GM18868 (cell line): ENCODE measurements around the gene CHML.

ENCODE experiments used
- ATAC-seq: cut with Tn5 transposase; IDR thresholded peaks from one replicate; pipeline ENCODE4 v1.9.1; 2021; ENCODE audit warnings: mild to moderate bottlenecking, moderate library complexity; ENCODE audit not compliant: unreplicated experiment

Gene CHML

GRCh38 chr1:241622669-241623068 lies 17.5 kb downstream of the CHML start:
- ATAC-seq: no peak

GRCh38 chr1:241617426-241617825 lies 22.7 kb downstream of the CHML start:
- ATAC-seq: no peak

- no peak for ATAC-seq
Observed at GRCh38 chr1:241615043-241615974, 24.9 kb downstream of the CHML start.

DNA sequence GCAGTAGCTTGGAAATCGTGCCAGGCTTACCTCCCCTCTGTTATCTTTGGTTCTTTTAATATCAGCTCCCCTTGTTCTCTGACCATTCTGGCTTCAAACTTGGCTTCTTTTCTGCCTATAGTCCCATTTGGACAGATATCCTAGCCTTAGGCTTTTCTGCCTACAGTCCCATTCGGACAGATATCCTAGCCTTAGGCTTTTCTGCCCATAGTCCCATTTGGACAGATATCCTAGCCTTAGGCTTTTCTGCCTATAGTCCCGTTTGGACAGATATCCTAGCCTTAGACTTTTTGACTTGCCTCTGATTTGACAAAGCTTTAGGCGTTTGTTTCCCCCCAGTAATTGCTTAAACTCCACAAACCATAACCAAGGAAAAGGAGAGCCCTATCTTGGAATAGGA lies 25.6 kb downstream of the CHML start:
- ATAC-seq: no peak

GRCh38 chr1:241614144-241614543 lies 26.0 kb downstream of the CHML start:
- ATAC-seq: no peak

GRCh38 chr1:241612533-241613477 lies 27.4 kb downstream of the CHML start:
- no peak for ATAC-seq

DNA sequence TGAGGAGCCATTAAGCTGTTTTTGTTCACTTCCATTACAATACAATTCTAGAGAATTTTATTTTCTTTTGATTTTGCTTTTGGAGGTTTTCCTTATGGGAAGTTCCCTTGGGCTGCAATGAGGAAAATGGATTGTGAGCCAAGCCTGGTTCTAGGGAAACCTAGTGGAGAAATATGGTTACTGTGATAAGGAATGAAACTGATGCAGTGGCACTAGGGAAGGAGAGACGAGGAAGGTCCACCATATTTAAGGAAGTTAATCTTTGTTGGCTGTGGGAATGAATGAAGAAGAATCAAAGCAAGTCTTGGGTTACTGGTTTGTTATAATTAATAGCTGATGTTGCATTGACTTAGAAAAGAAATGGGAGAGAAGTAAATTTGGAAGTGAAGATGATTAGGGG lies 28.4 kb downstream of the CHML start:
- ATAC-seq: no peak

- ATAC-seq: peak; percentile 82
Observed at GRCh38 chr1:241611063-241611462, 29.1 kb downstream of the CHML start.

DNA sequence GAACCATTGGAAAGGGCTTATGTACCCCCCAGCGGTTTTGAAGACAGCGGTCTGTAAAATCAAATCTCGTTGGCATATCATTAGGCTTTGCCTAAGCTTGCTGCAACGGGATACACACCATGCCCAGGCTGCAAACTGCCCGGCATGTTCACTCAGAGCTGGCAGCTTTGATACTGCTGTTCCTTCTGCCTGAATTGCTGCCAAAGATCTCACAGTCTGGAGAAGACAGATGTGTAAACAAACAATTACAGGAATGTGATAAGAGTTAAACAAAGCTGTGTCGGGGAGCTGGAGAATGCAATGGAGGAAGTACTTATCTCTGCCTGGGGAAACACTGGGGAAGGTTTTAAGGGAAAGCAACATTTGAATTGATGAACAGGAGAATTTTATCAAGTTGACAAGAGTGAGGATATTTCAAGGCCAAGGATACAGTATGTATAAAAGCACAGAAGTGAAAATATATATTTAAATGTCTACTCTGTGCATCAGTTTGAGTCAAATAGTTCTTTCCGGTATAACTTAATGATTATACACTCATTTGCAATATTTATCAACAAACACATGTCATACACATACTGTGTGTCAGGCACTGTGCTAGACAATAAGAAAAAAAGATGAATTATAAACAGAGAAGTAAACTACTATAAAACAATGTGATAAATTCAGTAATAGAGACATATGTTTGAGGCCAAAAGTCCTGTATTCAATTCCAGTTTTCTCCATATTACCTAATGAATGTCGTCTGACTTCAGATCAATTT lies 29.9 kb downstream of the CHML start:
- no peak for ATAC-seq

DNA sequence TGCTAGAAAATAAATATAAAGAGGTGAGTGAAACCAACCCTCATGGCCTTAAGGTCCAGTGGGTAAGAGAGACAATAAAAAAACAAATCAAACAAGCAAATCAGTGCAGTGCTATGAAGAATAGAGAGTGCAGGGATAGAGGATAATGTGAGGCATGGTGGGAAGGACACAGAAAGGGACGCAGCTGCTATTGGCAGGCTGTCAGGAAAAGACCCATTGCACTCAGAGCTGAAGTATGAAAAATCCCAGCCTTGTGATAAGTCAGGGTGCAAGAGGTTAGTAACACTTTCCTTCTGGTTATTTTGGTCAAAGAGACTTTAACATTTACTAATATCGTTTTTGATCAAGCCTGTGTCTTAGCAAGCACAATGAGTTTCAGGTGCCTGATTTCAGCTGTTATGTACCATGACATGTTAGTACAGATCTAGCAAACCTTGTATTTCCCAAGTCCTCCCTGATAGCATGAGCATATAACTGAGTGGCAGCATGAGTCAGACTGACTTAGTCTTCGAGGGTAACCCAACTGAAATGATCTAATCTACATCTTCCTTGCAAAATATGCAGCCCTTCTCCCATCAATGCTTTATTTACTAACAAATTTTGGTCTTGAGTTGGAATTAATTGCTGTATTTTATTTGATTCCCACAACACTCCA lies 31.7 kb downstream of the CHML start:
- ATAC-seq: peak; percentile 52

GRCh38 chr1:241607497-241607896 lies 32.7 kb downstream of the CHML start:
- ATAC-seq: no peak

DNA sequence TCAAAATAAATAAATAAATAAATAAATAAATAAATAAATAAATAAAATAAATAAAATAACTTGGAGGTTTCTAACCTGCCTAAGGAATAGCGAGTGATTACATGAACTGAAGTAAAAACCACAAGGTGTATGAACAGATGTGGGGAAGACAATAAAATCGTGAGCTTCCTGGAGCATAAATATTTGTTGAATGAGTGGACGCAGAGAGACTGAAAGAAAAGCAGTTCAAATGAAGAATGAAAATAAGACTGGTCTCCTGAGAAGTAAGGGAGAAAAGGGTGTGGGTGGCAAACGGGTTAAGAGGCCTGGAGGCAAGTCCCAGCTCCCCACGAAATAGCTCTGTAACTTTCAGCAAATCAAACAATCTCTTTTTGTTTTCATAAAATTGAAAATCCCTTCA lies 33.6 kb downstream of the CHML start:
- no peak for ATAC-seq

GRCh38 chr1:241605146-241605805 lies 34.9 kb downstream of the CHML start:
- no peak for ATAC-seq

DNA sequence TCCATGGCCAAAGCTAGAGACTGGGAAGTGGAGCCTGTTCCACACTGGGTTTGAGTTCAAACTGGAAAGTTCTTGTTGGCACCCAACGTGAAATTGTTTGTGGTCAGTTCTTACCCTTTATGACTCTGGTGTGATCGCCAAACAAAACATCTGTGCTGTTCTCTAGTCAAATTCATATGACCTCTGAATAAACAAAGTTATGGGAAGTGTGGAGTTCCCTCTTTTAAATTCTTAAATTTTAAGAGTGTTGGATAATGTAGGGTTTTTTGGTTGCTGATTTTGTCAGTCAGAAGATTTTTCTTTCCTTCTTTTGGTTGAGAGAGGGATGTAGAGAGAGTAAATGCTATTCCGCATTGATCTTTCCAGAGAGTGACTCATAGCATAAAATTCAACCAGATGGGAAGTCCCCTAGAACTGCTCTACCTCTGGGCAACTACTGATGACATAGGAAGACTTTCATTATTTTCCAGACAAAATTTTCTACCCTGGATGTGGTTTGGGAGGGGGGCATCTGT lies 36.4 kb downstream of the CHML start:
- ATAC-seq: no peak

GRCh38 chr1:241600496-241600901 lies 39.7 kb downstream of the CHML start:
- peak; percentile 87 for ATAC-seq

- peak; percentile 28 for ATAC-seq
Observed at GRCh38 chr1:241598249-241598648, 41.9 kb downstream of the CHML start.

DNA sequence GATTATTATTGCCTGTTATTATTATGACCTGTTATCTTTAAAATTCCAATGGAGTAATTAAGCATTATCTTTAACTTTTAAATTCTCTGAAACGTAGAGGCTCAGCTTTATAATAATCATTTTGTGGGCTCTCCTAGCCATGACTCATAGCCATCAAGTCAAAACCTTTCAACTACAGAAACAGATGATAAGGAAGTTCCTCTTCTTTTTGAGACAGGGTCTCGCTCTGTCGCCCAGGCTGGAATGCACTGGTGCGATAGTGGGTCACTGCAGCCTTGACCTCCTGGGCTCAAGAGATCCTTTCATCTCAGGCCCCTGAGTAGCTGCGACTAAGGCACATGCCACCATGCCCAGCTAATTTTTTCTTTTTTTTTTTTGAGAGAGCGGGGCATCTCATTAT lies 43.5 kb downstream of the CHML start:
- peak; percentile 30 for ATAC-seq

DNA sequence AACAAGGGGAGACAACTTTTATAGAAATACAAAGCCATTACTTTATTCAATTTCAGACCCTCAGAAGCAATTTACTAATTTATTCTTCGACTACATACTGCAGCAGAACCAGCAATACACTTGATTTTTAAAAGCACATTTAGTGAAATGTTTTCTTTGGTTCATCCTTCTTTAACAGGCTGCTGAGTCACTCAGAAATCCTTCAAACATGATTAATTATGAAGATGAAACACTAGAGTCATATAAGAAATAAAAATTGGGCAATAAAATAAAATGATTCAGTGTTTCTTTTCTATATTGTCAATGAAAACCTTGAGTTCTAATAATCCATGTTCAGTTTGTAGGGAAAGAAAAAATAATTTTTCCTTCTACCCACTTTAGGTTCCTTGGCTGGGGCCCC lies 47.0 kb downstream of the CHML start:
- no peak for ATAC-seq

DNA sequence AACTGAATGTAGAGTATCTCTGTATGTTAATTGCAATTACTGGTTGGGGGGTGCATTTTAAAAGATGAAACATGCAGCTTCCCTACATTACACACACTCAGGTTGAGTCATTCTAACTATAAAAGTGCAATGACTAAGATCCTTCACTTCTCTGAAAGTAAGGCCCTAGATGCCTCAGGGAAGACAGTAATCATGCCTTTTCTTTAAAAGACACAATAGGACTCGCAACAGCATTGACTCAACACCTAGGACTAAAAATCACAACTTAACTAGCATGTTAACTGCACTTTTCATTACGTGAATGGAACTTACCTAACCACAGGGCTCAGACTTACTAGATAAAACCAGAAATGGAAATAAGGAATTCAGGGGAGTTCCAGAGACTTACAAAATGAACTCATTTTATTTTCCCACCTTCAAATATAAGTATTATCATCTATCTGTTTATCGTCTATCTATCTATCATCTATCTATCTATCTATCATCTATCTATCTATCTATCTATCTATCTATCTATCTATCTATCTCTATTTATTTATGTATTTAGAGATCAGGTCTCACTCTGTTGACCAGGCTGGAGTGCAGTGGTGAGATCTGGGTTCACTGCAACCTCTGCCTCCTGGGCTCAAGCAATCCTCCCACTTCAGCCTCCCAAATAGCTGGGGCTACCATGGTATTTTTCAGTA lies 47.8 kb downstream of the CHML start:
- peak; percentile 88 for ATAC-seq
